MM.1S (cell line): ENCODE results near the gene PKN1.

ENCODE experiments used
- CTCF ChIP-seq: fragments of 300-600 bp; sonication (generic); IDR thresholded peaks from 2 replicates; pipeline ENCODE4 v1.5.1; 2016; ENCODE audit warnings: antibody characterized with exemption, low read length, mixed read lengths
- EZH2 ChIP-seq: fragments of 300-600 bp; sonication (generic); optimal IDR thresholded peaks from 2 replicates; pipeline ENCODE3; 2017; ENCODE audit warnings: low read depth, mild to moderate bottlenecking, antibody characterized with exemption, low read length, mixed read lengths
- EZH2phosphoT487 ChIP-seq: fragments of 300-600 bp; sonication (generic); IDR thresholded peaks from 2 replicates; pipeline ENCODE4 v1.6.1; 2018; ENCODE audit warnings: antibody characterized with exemption, low read length

- TF ChIP-seq EZH2: no peak
- TF ChIP-seq CTCF: no peak
- TF ChIP-seq EZH2phosphoT487: no peak
These were observed 47.6 kb downstream of the PKN1 start for GRCh38 chr19:14480700-14481079.
